Measurements from ENCODE around the gene POM121L2. TPM values are rescaled to one million over a fixed set of nuclear protein-coding genes. Genes with fewer than 3 reads are reported as not detected.

The POM121L2 gene
- total RNA-seq, 4 donors from 2014 or later: not detected

- H3K9me3 ChIP-seq: peaks cover 0 to 36% (median 0%) of the 10 kb centered on the region in 4 donors
- H3K36me3 ChIP-seq: no peaks in the 10 kb centered on the region
- H3K27ac ChIP-seq: no peak overlapping the region
- no peak for DNase-seq (ENCODE audit: low spot score in 2 of 2)
- peaks cover 0 to 94% of the 10 kb centered on the region in 2 donors for H3K27me3 ChIP-seq
- peaks cover 0 to 8% (median 0%) of the 10 kb centered on the region in 4 donors for H3K4me1 ChIP-seq
- TF ChIP-seq POLR2A (IDR thresholded peaks at IDR 0.05) (no peak), CTCF (IDR thresholded peaks at IDR 0.05) (no peak), EP300 (IDR thresholded peaks at IDR 0.05) (no peak)
- 28 to 55% methylated on average over 1 of the region's 1 CpG for WGBS, 2 donors
- no peak overlapping the region for H3K4me3 ChIP-seq
These were observed 30.5 kb downstream of the POM121L2 start for GRCh38 chr6:27281569-27281968.

DNA sequence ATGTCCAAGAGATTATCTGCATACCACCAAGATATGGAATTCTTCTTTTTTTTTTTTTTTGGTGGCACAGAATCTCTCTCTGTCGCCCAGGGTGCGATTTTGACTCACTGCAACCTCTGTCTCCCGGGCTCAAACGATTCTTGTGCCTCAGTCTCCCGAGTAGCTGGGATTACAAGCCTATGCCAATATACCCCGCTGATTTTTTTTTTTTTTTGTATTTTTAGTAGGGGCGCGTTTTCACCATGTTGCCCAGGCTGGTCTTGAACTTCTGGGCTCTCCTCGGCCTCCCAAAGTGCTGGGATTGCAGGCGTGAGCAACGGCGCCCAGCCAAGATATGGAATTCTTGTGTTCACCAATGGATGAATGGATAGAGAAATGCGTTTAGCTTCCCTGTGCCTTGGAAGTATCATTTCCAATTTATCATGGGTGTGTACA lies 31.0 kb downstream of the POM121L2 start:
- Histone ChIP-seq H3K27ac (no peak overlapping the region), H3K4me3 (no peak overlapping the region), H3K36me3 (no peaks in the 10 kb centered on the region), H3K4me1 (peaks cover 0 to 8% (median 0%) of the 10 kb centered on the region in 4 donors), H3K27me3 (peaks cover 0 to 94% of the 10 kb centered on the region in 2 donors), H3K9me3 (peaks cover 0 to 33% (median 0%) of the 10 kb centered on the region in 4 donors)
- TF ChIP-seq CTCF (IDR thresholded peaks at IDR 0.05): no peak
- 7 to 8% methylated on average over 12 to 13 of the region's 13 CpGs for WGBS, 2 donors
- DNase-seq (ENCODE audit: low spot score in 2 of 2): no peak

GRCh38 chr6:27280540-27281000 lies 31.5 kb downstream of the POM121L2 start:
- Histone ChIP-seq H3K9me3 (peaks cover 0 to 31% (median 0%) of the 10 kb centered on the region in 4 donors), H3K4me3 (no peak overlapping the region), H3K27me3 (peaks cover 0 to 95% of the 10 kb centered on the region in 2 donors), H3K27ac (no peak overlapping the region), H3K36me3 (no peaks in the 10 kb centered on the region), H3K4me1 (peaks cover 0 to 8% (median 0%) of the 10 kb centered on the region in 4 donors)
- DNase-seq (ENCODE audit: low spot score in 2 of 2): no peak
- TF ChIP-seq EP300 (IDR thresholded peaks at IDR 0.05): no peak
- TF ChIP-seq CTCF (IDR thresholded peaks at IDR 0.05): no peak
- no peak for TF ChIP-seq POLR2A (IDR thresholded peaks at IDR 0.05)
- 4 to 10% methylated on average over 9 of the region's 9 CpGs for WGBS, 2 donors

- H3K27me3 ChIP-seq: peaks cover 0 to 95% of the 10 kb centered on the region in 2 donors
- peaks cover 0 to 8% (median 0%) of the 10 kb centered on the region in 4 donors for H3K4me1 ChIP-seq
These were observed 32.0 kb downstream of the POM121L2 start for GRCh38 chr6:27280064-27280539.

More at GRCh38 chr6:27280064-27280539, 32.0 kb downstream of the POM121L2 start:
- no peak for DNase-seq (ENCODE audit: low spot score in 2 of 2)
- no peaks in the 10 kb centered on the region for H3K36me3 ChIP-seq
- WGBS, 2 donors: 1 to 2% methylated on average over 17 of the region's 17 CpGs
- H3K9me3 ChIP-seq: peaks cover 0 to 30% (median 0%) of the 10 kb centered on the region in 4 donors
- TF ChIP-seq CTCF (IDR thresholded peaks at IDR 0.05): no peak
- no peak for TF ChIP-seq EP300 (IDR thresholded peaks at IDR 0.05)
- no peak for TF ChIP-seq POLR2A (IDR thresholded peaks at IDR 0.05)
- H3K4me3 ChIP-seq: no peak overlapping the region
- H3K27ac ChIP-seq: no peak overlapping the region

Data from tibial nerve (tissue), 4 donors.